NCI-H2029 treated with DMSO at 0.1 percent for 48 hours (cell line): ENCODE data around the gene ELF4.

Experiments used
- DNase-seq: peaks from one replicate; lab custom pipeline; 2025; lab: John Stamatoyannopoulos, UW

ELF4 gene

DNA sequence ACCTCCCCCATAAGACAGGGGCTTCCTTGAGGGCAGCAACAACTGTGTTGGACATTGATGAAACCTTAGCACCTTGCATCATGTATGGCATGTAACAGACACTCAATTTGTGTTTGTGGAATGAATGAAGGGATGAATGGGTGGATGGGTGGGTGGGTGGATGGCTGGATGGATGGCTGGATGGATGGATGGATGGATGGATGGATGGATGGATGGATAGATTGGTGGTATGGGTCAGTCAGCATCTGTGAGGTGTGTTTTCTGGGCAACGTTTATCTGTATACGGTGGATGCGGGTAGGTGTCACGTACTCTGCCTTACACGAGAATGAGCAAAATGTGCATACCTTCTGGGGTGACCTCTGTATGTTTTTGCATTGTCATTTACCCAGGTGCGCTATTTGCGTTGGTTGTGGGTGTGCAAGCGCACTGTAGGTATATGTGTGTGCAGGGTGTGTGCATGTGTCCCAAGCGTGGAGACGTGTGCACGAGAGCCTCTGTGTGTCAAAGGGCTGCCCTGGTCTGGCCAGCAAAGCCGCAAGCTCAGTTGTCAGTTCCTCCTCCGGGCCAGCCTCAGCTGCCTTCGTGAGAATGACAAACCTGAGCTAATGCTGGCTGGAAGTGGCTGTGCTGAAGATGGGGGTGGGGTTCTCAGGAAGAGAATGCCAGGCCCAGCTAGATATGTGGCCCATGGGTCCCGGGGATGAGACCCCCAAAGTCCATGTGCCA is 26.5 kb downstream of the ELF4 start:
- DNase-seq: no peak

GRCh38 chrX:130083107-130083490 is 27.2 kb downstream of the ELF4 start:
- no peak for DNase-seq

DNA sequence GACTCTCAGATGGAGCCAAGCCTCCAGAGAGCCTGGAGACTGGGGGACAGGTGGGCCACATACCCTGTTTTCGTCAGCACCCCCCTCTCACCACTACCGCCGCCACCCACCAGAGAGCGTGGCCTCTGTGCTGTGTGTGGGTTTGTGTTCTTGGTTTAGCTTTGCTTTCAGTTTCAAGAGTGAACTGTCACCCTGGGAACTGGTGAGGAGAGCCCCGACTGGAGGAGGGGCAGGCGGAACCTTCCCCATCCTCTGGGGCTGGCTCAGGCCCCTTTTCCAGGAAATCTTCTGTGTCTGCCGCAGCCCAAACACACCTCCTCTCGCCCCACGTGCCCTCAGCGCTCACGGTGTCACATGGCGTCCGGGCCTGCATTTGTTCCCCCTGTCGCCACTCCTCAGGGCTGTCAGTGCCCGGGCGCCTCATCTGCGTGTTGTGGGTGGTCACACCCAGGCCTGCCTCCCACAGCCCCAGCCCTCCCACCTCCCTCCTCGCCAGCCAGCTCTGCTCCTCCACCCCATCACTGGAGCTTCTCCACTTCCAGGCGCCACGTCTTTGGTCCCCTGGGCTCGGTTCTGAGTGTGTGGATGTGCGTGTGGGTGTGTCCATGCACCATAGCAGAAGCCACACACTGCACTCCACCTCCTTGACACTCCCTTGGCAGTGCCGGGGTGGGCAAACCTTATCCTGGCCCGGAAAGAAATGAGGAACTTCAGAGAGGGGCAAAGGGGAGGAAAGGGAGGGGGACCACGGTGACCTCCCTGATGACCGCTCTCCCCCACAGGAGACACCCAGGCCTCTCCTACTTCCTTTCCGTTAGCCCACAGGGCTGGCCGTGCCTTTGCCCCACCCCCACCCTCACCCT is 27.8 kb downstream of the ELF4 start:
- DNase-seq: no peak

DNA sequence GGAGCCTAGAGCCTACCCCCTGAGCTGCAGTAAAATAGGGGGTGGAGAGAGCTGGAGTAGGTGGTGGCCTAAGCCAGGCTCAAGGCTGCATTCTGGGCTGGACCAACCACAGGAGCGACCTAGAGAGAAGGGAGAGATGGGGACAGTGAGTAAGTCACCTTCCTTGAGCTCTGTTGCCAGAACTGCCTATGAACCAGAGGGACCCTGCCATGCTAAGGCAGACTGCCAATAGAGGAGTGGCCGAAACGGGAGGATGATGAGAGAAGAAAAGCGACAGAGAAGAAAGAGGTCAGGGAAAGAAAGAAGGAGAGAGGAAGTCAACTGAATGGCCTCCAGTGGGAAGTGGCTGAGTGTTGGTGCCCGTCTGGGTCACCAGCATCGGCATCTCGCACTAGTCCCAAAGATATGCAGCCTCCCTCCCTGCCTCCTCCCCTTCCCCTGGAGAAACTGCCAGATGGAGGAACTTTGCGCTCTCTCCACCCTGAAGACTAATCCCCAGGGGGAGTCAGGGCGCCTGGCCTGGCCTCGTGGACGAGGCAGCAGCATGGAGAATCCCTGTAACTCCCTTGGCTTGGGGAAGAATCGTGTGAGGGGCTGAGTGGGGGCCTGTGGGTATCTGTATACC is 28.8 kb downstream of the ELF4 start:
- DNase-seq: no peak

DNA sequence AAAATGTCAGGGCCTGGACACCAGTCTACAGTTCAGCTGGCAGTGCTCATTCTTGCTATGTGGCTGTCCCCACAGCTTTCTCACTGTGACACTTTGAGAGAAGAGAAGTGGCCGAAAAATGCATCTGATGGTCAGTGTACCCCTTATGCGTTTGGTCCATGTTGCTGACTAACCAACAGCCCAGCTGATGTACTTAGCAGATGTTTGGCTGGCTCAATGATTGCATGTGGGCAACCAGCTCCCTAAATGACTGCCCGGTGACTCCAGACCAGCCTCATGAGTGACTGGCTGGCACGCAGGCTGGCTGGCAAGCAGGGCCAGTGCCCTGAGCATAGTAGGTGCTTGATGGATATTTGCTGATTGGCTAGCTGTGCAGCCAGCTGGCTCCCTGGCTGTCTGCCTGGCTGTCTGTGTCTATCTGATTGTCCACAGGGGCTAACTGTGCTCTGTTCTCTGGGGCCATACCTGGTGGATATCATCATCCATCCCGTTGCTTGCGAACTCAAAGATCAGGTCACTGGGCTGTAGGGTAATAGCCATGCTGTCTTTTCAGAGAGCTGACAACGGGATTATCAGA is 29.4 kb downstream of the ELF4 start:
- DNase-seq: no peak

DNA sequence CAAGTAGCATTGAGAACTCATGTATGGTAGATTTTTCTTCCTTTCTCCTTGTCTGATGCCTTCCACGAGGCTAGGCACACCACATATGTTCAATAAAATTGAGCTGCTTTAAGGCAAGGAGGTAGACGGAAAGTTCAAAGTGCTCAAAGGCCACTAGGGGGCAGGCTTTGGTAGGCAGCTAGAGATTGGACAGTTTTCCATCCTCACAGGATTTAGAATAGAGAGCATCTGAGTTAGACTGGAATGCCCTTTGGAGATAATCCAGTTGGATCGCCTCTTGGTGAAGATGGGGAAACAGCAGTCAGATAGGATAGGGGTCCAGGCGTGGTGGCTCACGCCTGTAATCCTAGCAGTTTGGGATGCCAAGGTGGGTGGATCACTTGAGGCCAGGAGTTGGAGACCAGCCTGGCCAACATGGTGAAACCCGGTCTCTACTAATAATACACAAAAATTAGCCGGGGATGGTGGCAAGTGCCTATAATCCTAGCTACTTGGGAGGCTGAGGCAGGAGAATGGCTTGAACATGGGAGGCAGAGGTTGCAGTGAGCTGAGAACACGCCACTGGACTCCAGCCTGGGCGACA is 30.4 kb downstream of the ELF4 start:
- DNase-seq: peak; percentile 52

DNA sequence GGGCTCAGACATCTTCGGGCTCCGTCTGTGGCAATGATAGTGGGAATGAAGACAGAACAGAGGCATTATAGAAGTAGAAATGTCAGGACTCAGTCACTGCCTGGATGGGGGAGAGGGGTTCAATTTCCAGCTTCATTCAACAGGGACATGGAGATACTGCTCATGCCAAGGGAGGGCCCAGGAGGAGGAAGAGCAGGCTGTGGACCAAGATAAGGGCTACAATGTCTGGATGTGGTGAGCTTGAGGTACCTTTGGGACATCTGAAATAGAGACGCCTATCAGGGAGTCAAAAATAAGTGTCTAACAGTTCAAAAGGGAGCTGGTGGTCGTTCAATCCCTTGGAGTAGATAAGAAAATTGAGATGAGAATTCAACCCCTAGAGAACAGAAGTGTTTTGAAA is 34.5 kb downstream of the ELF4 start:
- no peak for DNase-seq

- DNase-seq: no peak
These were observed 38.0 kb downstream of the ELF4 start for GRCh38 chrX:130072345-130072740.

- DNase-seq: no peak
These were observed 38.5 kb downstream of the ELF4 start for GRCh38 chrX:130071611-130072344.

- DNase-seq: no peak
These were observed 43.2 kb downstream of the ELF4 start for GRCh38 chrX:130066975-130067615.

DNA sequence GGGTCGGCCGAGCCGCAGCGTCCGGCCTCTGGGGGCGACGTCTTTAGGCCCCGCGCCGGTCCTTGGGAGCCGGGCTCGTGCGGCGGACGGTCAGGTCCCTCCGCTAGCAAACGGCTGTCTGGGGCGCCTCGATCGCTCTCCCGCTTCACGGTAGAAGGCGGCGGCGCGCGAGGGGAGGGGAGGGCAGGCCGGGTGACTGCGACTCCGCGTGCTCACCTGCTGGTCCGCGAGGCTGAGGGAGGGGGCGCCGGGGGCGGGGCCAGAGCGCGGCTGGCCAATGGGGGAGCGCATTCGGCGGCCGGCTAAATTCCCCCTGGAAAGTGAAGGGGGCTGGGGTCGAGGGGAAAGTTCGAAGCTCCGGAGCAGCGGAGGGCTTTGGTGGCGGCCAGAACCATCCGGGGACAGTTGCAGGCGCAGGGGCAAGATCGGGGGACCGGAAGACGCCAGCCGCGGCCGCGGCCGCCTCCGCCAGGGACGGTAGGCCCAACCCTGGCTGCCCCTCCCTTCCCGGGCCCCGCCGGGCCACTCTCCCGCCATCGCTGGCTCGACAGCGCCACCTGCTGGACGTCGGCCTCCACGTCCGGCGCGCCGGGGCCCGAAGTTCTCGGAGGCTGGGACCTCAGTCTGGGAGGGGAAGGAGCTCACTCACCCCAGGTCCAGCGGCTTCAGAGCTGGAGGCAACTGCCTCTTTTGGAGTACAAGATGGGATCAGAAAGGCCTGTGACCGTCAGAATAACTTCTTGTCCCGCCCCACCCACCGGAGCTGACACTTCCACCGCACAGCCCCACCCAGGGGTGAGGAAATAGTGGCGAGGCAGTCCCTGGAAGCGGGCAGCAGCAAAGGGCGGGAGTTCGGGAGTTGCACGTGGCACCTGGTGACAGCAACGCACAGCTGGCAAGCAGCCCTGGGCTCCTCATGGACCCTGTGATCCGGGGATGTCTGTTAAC is 49.9 kb downstream of the ELF4 start:
- DNase-seq: peak; percentile 40

DNA sequence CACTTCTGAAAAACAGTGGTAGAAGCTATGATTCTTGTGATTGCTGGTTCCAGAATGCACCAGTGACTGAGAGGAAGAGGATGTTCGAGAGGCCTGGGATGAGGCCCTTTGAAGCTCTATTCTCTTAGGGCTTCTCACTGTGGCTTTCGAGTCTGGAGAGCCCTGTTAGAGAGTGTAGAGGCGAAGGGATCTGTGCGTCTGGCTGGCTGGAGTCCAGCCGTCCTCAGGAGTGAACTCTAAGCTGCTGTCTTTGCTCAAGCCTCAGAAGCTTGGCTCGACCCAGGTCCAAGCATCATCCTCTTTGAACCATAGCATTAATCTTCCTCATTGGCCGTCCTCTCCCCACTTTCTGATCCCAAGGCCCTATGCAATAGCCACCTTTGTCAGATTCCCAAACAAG is 51.6 kb downstream of the ELF4 start:
- no peak for DNase-seq

DNA sequence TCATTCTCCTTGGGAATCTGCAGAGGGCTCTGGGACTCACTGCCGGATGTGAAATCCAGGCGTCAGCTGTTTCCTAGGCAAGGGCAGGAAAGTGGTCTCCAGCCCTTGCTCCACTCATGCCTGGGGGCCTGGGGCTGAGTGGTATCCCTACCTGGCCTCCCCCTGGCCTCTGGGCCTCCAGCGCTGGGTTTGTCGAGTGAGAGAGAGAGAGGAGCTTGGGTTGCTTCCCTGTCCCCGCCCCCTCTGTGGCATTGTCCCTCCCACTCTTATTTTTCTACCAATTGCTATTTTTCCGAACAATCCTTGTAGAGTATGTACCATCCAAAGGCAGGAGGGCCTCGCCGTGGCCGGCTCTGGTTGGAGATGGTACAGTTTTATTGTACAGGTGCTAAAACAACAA is 53.1 kb downstream of the ELF4 start:
- DNase-seq: no peak

GRCh38 chrX:130055899-130056298 is 54.4 kb downstream of the ELF4 start:
- DNase-seq: no peak

- DNase-seq: no peak
These were observed 55.2 kb downstream of the ELF4 start for GRCh38 chrX:130055103-130055502.

DNA sequence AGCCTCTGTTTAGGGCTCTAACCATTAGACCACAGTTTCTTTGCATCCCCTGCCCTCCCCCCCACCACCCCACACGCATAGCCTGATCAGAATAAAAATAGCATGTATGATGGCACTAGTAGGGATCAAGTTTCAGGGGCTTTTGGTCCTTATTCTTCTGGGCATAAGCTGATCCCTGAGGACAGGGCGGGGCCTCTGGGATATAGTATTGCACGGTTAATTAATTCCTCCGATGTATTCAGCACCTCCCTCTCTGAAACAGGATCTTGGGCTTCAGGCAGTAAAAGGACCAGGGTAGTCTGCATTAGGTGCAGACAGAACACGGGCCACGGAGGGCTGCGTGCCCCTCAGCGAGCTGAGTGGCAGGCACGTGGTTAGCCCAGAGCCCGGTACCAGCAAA is 57.1 kb downstream of the ELF4 start:
- no peak for DNase-seq

GRCh38 chrX:130051176-130051845 is 59.0 kb downstream of the ELF4 start:
- no peak for DNase-seq

DNA sequence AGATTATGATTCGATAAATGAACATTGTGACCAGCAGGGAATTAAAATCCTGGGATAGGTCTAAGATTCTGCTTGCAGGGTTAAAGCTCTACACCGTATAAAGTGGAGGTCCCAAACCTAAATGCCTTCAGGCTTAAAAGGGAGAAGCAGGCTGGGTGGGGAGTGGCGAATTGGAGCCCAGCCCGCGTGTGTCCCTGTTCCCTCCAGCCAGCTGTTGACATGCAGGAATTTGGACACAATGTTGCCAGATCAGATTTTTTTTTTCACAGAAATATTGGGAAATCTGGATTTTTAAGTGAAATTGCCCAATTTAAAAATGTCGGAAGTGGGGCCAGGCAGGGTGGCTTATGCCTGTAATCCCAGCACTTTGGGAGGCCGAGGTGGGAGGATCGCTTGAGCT is 60.5 kb downstream of the ELF4 start:
- DNase-seq: no peak

DNA sequence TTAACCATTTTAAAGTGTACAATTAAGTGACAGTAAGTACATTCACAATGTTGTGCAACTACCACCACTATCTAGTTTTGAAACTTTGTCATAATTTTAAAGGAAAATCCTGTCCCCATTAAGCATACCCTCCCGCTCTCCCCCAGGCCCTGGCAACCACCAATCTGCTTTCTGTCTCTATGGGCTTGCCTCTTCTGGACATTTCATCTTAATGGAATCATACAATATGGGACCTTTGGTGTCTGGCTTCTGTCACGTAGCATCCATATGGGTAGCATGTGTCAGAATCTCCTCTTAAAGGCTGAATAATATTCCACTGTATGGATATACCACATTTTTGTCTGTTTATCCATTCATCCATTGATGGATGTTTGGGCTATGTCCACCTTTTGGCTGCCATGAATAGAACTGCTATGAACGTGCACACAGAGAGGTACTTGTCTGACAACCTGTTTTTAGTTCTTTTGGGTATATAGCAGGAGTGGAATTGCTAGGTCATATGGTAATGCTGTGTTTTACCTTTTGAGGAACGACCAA is 61.5 kb downstream of the ELF4 start:
- DNase-seq: no peak
